Thymus (tissue), 11 donors: ENCODE measurements around the gene PRPF6. TPM values are rescaled to one million over a fixed set of nuclear protein-coding genes. Genes with fewer than 3 reads are reported as not detected.
A peak's percentile ranks its signal among the peaks of the same experiment; 100 is the strongest.

Experiments used
- DNase-seq, 9 donors: peaks; one replicate each; pipeline ENCODE4 v3.0.0-alpha.2; 2013; ENCODE audit warnings: low spot score in 9 of 9, low read depth in 6 of 9, missing footprints in 1 of 9
- H3K27ac ChIP-seq, 2 donors: one replicate each; pipeline ENCODE4 v1.5.1; 2013; ENCODE audit warnings: control low read depth in 1 of 2, low read depth in 1 of 2, low read length in 1 of 2, mild to moderate bottlenecking in 1 of 2, moderate library complexity in 1 of 2
- H3K27me3 ChIP-seq, 2 donors: one replicate each; pipeline ENCODE4 v1.5.1; 2013; ENCODE audit warnings: low read length in 1 of 2; ENCODE audit not compliant: control insufficient read depth in 2 of 2, insufficient read depth in 1 of 2
- H3K36me3 ChIP-seq, 2 donors: one replicate each; pipeline ENCODE4 v1.5.1; 2013; ENCODE audit warnings: low read length in 1 of 2, mild to moderate bottlenecking in 1 of 2, moderate library complexity in 1 of 2; ENCODE audit not compliant: control insufficient read depth in 2 of 2, insufficient read depth in 2 of 2
- H3K4me1 ChIP-seq, 2 donors: one replicate each; pipeline ENCODE4 v1.5.1; 2013; ENCODE audit warnings: low read length in 2 of 2; ENCODE audit not compliant: control insufficient read depth in 2 of 2, insufficient read depth in 2 of 2
- H3K4me3 ChIP-seq, 2 donors: one replicate each; pipeline ENCODE4 v1.5.1; 2013; ENCODE audit warnings: low read length in 2 of 2, control low read depth in 1 of 2, mild to moderate bottlenecking in 1 of 2
- H3K9me3 ChIP-seq, 2 donors: one replicate each; pipeline ENCODE4 v1.5.1; 2013; ENCODE audit warnings: low read length in 1 of 2, mild to moderate bottlenecking in 1 of 2; ENCODE audit not compliant: control insufficient read depth in 2 of 2, insufficient read depth in 1 of 2
- WGBS: extraction: QIAGEN DNeasy Blood & Tissue Kit; methylation state at CpG from one replicate; pipeline ENCODE4 v1.1.7; 2013; 5-methylcytosine and 5-hydroxymethylcytosine counted together
- polyA plus RNA-seq: library from polyadenylated mRNA; stranded (reverse); fragments of 200-250 nt; gene quantifications from one replicate; pipeline ENCODE4 v1.2.3, GENCODE V29; 2013
- total RNA-seq: library from RNA; stranded (reverse); fragments of 120-200 nt; gene quantifications from one replicate; pipeline ENCODE4 v1.2.4, GENCODE V29; 2013
- donor health status: healthy.

PRPF6 gene
- total and polyA plus RNA-seq, 2 donors: 45.1 to 56.1 TPM

GRCh38 chr20:63952210-63952535 is 28.8 kb upstream of the PRPF6 start:
- H3K36me3 ChIP-seq: peaks cover 5 to 8% of the 10 kb centered on the region in 2 donors
- no peaks in the 10 kb centered on the region for H3K27me3 ChIP-seq
- no peak for DNase-seq
- no peak overlapping the region for H3K4me3 ChIP-seq
- 94% methylated on average over 15 of the region's 15 CpGs for WGBS
- no peak overlapping the region for H3K27ac ChIP-seq
- peaks cover 35 to 57% of the 10 kb centered on the region in 2 donors for H3K4me1 ChIP-seq
- H3K9me3 ChIP-seq: peaks cover 0 to 6% of the 10 kb centered on the region in 2 donors

GRCh38 chr20:63952769-63953168 is 28.2 kb upstream of the PRPF6 start:
- no peak for DNase-seq
- peaks cover 0 to 6% of the 10 kb centered on the region in 2 donors for H3K9me3 ChIP-seq
- H3K27ac ChIP-seq: no peak overlapping the region
- peaks cover 33 to 56% of the 10 kb centered on the region in 2 donors for H3K4me1 ChIP-seq
- H3K4me3 ChIP-seq: no peak overlapping the region
- peaks cover 5 to 8% of the 10 kb centered on the region in 2 donors for H3K36me3 ChIP-seq
- WGBS: 96% methylated on average over 14 of the region's 14 CpGs
- H3K27me3 ChIP-seq: no peaks in the 10 kb centered on the region

GRCh38 chr20:63953764-63954429 is 27.0 kb upstream of the PRPF6 start:
- Histone ChIP-seq H3K4me1 (peaks cover 25 to 45% of the 10 kb centered on the region in 2 donors), H3K27ac (no peak overlapping the region), H3K36me3 (peaks cover 6 to 11% of the 10 kb centered on the region in 2 donors), H3K27me3 (no peaks in the 10 kb centered on the region), H3K9me3 (peaks cover 0 to 6% of the 10 kb centered on the region in 2 donors), H3K4me3 (no peak overlapping the region)
- 95% methylated on average over 13 of the region's 13 CpGs for WGBS
- DNase-seq: no peak

DNA sequence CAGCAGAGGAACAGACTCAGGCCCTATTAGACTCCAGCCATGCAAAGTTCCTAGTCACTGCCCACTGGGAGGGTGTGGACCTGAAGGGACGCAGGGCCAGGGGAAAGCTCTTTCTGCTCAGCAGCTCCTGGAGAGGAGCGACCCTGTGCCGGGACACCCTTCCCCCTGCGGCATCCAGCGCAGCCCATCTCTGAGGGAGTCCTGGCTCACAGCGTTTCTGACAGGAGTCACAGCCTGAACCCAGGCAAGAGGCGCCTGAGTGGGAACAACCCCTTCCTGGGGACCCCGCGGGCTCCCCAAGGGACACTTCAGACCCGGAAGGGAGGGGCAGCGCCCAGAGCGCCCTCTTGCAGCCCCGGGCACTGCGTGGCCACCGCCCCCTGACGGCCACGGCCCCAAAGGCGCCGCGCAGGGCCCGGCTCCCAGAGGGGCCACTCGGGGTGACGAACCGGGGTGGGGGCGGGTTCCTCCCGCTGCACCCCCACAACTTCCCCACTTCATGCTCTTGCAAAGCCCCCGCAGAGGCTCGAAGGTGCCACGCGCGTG is 25.6 kb upstream of the PRPF6 start:
- H3K4me1 ChIP-seq: peaks cover 18 to 30% of the 10 kb centered on the region in 2 donors

GRCh38 chr20:63955827-63956663 is 24.9 kb upstream of the PRPF6 start, which contains the start of gene UCKL1:
Gene UCKL1, minus strand, starts transcription at chr20:63956416. Its CDS starts 44 bp downstream, at chr20:63956372.
- WGBS: under 1% methylated on average over 105 of the region's 105 CpGs
- Histone ChIP-seq H3K27ac (peak within 1 kb of the TSS; percentile 37 to 64), H3K4me3 (peak within 1 kb of the TSS; percentile 77 to 97), H3K36me3 (peaks cover 20 to 27% of the 10 kb centered on the region in 2 donors), H3K27me3 (no peaks in the 10 kb centered on the region), H3K4me1 (peaks cover 18 to 29% of the 10 kb centered on the region in 2 donors), H3K9me3 (no peaks in the 10 kb centered on the region)
- DNase-seq: peak in 8 of 9 donors; percentile 62 to 94 (median 82)

More for the DNA sequence above, 25.6 kb upstream of the PRPF6 start:
- Histone ChIP-seq H3K36me3 (peaks cover 18 to 25% of the 10 kb centered on the region in 2 donors), H3K4me3 (peak overlapping the region; percentile 77 to 97), H3K9me3 (no peaks in the 10 kb centered on the region), H3K27me3 (no peaks in the 10 kb centered on the region), H3K27ac (peak overlapping the region in 1 of 2 donors; percentile 26)
- DNase-seq: peak in 1 of 9 donors; percentile 46
- 4% methylated on average over 31 of the region's 31 CpGs for WGBS

GRCh38 chr20:63956664-63957003 is 24.3 kb upstream of the PRPF6 start:
- peaks cover 26 to 33% of the 10 kb centered on the region in 2 donors for H3K36me3 ChIP-seq
- no peak for DNase-seq
- under 1% methylated on average over 15 of the region's 15 CpGs for WGBS
- H3K4me3 ChIP-seq: peak overlapping the region; percentile 47 to 53
- H3K27me3 ChIP-seq: no peaks in the 10 kb centered on the region
- peak overlapping the region; percentile 36 to 42 for H3K27ac ChIP-seq
- H3K4me1 ChIP-seq: peaks cover 18 to 29% of the 10 kb centered on the region in 2 donors
- no peaks in the 10 kb centered on the region for H3K9me3 ChIP-seq

DNA sequence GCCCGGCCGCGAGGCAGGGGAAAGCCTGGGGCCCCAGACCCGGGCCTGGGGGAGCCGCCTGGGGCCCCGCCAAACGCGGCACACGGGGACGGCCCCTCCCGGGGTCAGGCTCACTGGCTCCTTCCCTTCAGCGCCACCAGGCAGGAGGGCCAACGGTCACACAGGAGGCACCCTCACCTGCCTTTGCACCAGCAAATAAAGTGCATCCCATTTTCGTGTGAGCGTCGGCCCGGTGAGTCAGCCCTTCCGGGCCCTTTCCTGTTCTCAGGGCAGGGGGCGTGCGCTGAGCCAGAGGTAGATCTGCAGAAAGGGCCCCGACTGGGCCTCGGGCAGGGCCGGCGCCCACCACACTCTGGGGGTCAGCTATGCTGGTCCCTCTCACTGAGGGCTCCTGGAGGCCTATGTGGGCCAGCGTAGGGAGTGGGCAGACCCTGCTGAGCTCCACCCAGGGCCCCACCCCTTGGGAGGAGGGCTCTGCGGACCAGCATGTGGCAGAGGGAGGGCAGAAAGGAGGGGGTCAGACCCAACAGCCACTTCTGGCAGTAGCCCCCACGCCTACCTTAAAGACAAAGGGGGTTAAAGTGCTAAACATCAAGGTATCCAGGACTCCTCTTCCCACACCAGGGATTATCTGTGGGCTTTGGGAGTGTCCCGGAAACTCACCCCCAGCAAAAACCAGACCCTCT is 23.8 kb upstream of the PRPF6 start:
- peak overlapping the region in 1 of 2 donors; percentile 53 for H3K4me3 ChIP-seq
- WGBS: 5% methylated on average over 28 of the region's 28 CpGs
- peak overlapping the region; percentile 37 to 52 for H3K27ac ChIP-seq
- H3K9me3 ChIP-seq: no peaks in the 10 kb centered on the region
- H3K4me1 ChIP-seq: peaks cover 18 to 29% of the 10 kb centered on the region in 2 donors
- peaks cover 30 to 33% of the 10 kb centered on the region in 2 donors for H3K36me3 ChIP-seq
- H3K27me3 ChIP-seq: no peaks in the 10 kb centered on the region
- DNase-seq: no peak

GRCh38 chr20:63957690-63958441 is 23.1 kb upstream of the PRPF6 start:
- H3K27me3 ChIP-seq: no peaks in the 10 kb centered on the region
- 87% methylated on average over 13 of the region's 13 CpGs for WGBS
- H3K4me1 ChIP-seq: peaks cover 18 to 29% of the 10 kb centered on the region in 2 donors
- no peak overlapping the region for H3K27ac ChIP-seq
- no peak for DNase-seq
- H3K4me3 ChIP-seq: no peak overlapping the region
- no peaks in the 10 kb centered on the region for H3K9me3 ChIP-seq
- H3K36me3 ChIP-seq: peaks cover 33 to 34% of the 10 kb centered on the region in 2 donors
